ENCODE measurements around the gene TRAF3IP1.
"Not testable (repeated sequence)": the region's sequence is repeated elsewhere in the genome, so short reads cannot be mapped to it uniquely, and the experiment has no call there.

The TRAF3IP1 gene

GRCh38 chr2:238320246-238320647 is at the start of gene TRAF3IP1:
TSS of gene TRAF3IP1 (plus strand) at chr2:238320518. CDS start at chr2:238320663, 145 bp downstream.
- DNase-seq (ENCODE audit: low spot score), result peak; percentile 85

DNA sequence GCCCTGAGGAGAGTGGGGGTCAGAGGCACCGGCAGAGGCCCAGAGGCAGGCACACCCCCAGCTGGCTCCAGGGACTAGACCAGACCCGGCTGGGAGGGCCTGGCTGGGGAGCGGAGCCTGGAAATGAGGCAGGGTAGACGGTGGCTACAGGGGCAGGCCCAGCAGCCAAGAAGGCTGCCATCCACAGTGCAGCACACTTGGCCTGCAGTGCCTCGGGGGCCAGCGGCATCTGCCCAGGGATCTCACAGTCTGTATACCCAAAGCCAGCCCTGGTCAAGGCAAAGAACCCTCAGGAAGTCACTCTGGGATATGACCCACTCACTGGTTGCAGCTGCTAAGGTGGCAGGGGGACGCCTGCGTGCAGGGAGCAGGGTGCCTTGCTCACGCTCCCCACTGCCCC is 49.7 kb upstream of the TRAF3IP1 start:
- DNase-seq (ENCODE audit: low spot score), result no peak

GRCh38 chr2:238271061-238271554 is 49.2 kb upstream of the TRAF3IP1 start:
- DNase-seq (ENCODE audit: low spot score), result no peak

DNA sequence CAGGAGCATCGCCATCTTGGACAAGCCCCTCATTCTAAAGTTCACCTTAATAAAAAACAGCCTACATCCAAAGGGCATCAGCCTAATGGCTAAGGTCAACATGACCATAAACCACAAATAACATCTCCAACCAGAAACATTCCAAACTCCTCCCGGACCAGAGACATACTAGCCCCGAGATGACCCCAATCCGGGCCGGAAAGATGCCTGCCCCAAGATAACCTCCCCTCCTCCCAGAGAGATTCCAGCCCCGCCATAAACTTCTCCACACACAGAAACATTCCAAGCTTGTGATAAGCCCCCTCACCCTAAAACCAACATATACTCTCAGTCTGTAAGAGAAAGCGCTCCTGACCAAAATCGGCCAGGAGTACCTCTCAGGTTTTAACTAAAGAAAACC is 48.6 kb upstream of the TRAF3IP1 start:
- not testable (repeated sequence) for DNase-seq (ENCODE audit: low spot score)

DNA sequence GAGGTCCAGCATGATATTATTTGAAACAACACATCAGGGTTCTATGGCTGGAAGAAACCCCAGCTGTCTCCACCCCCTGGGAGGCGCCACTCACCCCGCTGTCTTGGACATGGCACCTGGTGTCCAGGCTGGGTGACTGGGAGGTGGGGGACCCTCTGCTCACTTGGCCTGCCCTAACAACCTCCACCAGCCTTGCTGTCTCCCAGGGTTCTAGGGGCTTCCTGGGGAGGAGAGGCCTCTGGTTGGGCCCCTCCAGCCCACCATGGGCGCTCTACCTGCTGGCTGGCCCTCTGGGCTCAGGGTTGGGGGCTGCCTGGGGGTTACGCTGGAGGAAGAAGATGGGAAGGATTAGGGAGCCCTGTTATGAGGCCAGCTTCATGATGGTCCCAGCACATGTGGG is 48.2 kb upstream of the TRAF3IP1 start:
- DNase-seq (ENCODE audit: low spot score), result no peak

DNA sequence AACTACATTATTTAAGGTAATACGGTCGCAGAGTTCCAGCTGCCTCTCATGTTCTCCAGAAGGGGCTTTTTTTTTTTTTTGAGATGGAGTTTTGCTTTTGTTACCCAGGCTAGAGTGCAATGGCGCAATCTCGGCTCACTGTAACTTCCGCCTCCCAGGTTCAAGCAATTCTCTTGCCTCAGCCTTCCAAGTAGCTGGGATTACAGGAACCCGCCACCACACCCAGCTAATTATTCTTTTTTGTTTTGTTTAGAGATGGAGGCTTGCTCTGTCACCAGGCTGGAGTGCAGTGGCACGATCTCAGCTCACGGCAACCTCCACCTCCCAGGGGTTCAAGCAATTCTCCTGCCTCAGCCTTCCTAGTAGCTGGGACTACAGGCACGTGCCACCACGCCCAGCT is 46.9 kb upstream of the TRAF3IP1 start:
- DNase-seq (ENCODE audit: low spot score), result not testable (repeated sequence)

GRCh38 chr2:238274152-238274865 is 46.0 kb upstream of the TRAF3IP1 start:
- DNase-seq (ENCODE audit: low spot score), result no peak

DNA sequence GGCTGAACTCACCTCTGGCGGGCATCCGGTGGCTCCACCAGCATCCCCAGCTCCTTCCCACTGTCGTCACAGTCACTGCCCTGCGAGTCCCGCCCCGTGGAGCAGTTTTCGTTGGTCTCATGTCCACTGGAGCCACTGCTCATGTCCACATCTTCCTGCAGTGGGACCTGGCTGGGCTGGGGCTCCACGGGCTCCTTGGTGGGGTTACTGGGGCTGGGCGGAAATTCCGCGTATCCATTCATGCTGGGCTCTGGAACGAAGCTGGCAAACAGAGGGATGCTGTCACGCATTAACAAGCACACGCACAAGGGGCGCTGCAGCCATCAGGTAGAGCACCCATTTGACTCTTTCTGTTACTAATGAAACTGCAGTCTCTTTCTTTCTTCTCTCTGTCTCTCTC is 42.6 kb upstream of the TRAF3IP1 start:
- DNase-seq (ENCODE audit: low spot score), result no peak

DNA sequence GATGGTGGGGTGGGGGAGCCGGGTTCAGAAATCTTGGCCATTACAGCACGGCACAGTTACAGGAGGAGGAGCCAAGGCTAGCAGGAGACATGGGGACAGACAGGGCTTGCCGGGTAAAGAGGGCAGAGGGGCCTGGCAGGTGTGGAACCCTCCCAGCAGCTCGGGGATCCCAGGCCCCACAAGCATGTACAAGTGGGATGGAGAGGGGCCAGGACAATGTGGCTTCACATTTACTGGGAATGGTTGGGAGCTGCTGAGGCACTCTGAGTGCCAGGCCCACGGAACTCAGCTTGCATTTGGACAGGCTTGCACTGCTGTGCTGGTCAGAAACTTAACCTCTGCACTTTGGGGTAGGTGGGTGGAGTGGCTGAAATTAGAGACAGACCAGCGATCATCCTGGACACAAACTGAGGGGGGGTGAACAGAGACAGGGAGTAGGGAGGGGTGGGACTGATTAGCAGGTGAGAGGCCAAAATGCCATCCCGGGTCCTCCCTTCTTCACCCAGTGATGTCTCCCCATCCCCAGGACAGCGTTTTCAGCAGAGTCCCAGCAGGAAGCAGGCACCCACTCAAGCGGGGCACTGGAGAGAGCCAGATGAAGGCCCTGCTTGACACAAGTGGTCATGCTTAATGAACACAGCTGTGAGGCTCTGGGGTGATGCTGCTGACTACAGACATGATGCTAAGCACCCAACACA is 41.5 kb upstream of the TRAF3IP1 start:
- no peak for DNase-seq (ENCODE audit: low spot score)

DNA sequence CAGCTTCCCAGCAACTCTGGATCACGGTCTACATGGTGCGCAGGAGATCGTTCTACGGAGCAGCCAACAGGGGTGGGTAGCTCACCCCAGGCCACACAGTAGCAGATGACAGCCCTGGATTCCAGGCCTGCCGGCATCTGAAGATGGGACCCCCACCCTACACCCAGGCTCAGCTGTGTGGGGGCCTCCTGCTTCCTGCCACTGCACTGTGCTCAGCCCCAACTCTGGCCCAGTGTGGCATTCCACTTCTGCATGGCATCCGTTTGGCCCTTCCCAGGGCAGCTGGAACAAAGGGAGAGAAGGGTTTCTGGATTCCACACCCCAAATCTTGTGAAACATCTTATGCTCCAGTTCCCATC is 41.0 kb upstream of the TRAF3IP1 start:
- no peak for DNase-seq (ENCODE audit: low spot score)

- no peak for DNase-seq (ENCODE audit: low spot score)
Observed at GRCh38 chr2:238280083-238280825, 40.1 kb upstream of the TRAF3IP1 start.

GRCh38 chr2:238281826-238282480 is 38.4 kb upstream of the TRAF3IP1 start:
- DNase-seq (ENCODE audit: low spot score), result no peak

GRCh38 chr2:238282861-238283738 is 37.2 kb upstream of the TRAF3IP1 start:
- no peak for DNase-seq (ENCODE audit: low spot score)

- no peak for DNase-seq (ENCODE audit: low spot score)
Observed at GRCh38 chr2:238284802-238285515, 35.4 kb upstream of the TRAF3IP1 start.

GRCh38 chr2:238285653-238286082 is 34.6 kb upstream of the TRAF3IP1 start:
- DNase-seq (ENCODE audit: low spot score), result no peak

GRCh38 chr2:238286095-238286494 is 34.2 kb upstream of the TRAF3IP1 start:
- DNase-seq (ENCODE audit: low spot score), result no peak

GRCh38 chr2:238286551-238286950 is 33.8 kb upstream of the TRAF3IP1 start:
- DNase-seq (ENCODE audit: low spot score), result no peak

DNA sequence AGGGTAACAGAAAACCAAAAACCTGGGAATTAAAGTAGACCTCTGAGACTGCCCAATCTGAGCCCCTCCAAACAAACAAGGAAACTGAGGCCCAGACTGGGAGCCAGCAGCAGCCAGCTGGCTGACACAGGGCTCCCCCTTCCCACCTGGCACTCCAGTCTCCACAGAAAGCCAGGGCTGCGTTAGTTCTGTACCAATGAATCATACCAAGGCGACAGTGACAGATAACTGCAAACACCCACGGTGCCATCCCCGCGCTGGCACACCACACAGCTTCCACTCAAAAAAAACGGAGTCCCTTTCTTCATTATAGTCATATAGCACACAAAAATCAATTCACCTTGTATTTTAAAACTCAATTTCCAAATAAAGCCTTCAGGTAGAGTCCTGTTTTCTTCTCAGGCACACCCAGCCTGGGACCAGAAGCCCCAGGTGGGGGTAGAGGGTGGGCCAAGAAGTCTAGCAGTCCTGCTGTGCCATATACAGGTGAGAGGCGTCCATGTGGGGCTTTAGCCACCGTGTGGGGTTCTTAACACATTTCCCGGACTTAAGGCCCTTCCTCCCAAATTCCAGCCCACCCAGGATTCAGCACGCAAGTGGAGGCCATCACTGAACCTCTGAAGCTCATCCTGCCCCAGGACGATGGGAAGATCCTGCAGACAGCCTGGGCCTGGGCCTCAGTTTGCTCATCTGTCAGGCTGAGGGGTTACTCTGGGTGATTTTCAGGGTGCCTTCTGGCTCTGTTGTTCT is 33.2 kb upstream of the TRAF3IP1 start:
- no peak for DNase-seq (ENCODE audit: low spot score)

GRCh38 chr2:238287737-238288649 is 32.3 kb upstream of the TRAF3IP1 start, which contains the start of gene PER2:
TSS of gene PER2 (minus strand) at chr2:238288610. CDS start at chr2:238277936, 10,674 bp downstream.
- no peak for DNase-seq (ENCODE audit: low spot score)
